HS-5 (cell line): ENCODE results near the gene DOC2B.

ENCODE experiments used
- DNase-seq: peaks from one replicate; pipeline ENCODE4 v3.0.0-alpha.2; 2012; ENCODE audit warnings: low read depth

The DOC2B gene

DNA sequence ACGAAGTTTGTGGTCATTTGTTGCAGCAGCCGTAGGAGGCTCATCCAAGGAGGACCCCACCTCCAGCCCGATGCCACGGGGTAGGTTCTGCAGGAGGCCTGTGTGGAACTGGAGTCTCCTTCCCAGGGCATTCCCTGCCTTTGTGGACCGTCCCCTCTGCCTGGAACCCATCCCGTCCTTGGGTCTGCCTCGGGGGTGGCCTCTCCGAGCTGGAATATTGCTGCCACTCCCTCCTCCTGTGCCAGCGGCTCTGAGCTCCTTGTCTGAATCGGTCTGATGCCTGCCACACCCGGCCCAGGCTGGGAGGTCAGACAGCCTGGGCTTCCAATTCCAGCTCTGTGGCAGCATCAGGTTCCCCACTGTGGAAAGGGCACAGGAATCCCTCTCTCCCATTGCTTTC, 18.8 kb downstream of the DOC2B start:
- DNase-seq: no peak

- DNase-seq: no peak
Observed at GRCh38 chr17:161481-161880, 20.0 kb downstream of the DOC2B start.

GRCh38 chr17:160336-160735, 21.1 kb downstream of the DOC2B start:
- DNase-seq: no peak

GRCh38 chr17:159609-160008, 21.8 kb downstream of the DOC2B start:
- no peak for DNase-seq

GRCh38 chr17:158379-158778, 23.1 kb downstream of the DOC2B start:
- no peak for DNase-seq

DNA sequence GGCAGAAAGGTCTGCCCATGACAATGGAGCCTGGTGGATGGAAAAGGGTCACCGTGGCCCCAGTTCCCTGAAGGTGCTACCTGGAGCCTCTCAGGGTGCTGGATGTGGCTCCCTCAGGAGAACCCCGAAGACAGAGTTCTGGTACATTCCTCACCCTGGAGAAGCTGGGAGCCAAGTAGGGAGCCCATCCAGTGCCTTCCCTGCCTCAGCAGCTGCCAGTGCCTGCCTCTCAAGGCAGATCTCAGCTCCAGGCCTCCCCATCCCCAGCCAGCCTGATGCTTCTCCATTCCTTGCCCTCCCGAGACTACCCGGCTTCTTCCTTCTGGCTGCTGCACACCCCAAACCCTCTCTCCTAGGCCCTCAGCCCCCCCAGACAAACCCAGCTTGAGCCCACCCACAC, 23.5 kb downstream of the DOC2B start:
- no peak for DNase-seq

DNA sequence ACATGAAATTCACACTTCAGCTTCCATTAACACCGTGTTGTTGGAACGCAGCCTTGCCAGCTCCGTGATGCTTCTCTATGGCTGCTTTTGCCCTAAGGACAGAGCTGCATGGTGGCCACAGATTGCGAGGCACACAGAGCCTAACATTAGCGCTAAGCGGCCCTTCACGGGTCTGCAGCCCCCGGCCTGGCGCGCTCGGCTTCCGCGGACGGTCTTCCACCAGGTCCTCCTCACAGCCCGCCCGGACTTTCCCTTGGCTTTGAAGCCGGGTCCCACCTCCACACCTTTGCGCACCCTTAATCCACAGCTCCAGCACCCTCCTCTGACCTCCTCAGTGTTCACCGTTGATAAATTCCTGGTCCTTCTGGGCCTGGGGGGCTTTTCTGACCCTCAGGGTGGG, 24.5 kb downstream of the DOC2B start:
- DNase-seq: no peak

DNA sequence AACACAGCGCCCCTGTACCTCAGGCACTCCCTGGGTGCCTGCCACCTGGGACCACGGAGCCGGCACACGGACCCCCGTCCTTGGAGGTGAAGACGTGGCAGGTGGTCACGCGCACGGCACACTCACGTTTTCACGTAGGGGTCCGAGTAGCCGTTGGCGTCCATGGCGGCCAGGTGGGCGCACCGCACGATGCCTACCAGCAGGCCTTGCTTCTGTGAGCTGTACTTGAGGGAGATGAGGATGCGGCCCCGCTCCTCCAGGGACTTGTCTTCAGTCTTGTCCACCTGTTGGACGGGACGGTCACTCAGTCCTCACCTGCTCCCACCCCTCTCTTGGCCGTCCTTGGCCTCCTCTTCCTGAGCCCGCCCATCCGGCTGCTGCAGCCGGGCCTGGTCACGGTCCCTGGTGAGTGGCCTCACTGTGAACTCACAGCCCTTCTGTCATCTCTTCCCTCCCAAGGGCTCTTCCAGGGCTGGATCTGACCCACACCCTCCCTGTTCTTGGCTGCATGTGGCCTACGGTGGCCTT, 25.3 kb downstream of the DOC2B start:
- no peak for DNase-seq

GRCh38 chr17:155576-155975, 25.9 kb downstream of the DOC2B start:
- no peak for DNase-seq

GRCh38 chr17:153851-154250, 27.6 kb downstream of the DOC2B start:
- DNase-seq: no peak

GRCh38 chr17:152860-153420, 28.5 kb downstream of the DOC2B start:
- DNase-seq: no peak

GRCh38 chr17:151886-152859, 29.3 kb downstream of the DOC2B start:
- DNase-seq: no peak

DNA sequence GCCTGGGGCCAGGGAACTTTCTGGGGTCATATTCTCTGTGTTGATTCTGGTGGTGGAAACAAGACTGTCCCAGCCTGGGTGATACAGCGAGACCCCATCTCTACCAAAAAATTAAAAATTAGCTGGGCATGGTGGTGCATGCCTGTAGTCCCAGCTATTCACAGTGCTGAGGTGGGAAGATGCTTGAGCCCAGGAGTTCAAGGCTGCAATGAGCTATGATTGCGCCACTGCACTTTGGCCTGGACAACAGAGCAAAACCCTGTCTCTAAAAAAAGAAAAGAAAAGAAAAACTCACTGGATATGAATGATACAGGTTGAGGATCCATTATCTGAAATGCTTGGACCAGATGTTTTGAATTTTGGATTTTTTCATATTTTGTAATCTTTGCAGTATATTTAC, 30.4 kb downstream of the DOC2B start:
- no peak for DNase-seq

GRCh38 chr17:149897-150584, 31.4 kb downstream of the DOC2B start:
- no peak for DNase-seq

- DNase-seq: no peak
Observed at GRCh38 chr17:149231-149630, 32.2 kb downstream of the DOC2B start.

DNA sequence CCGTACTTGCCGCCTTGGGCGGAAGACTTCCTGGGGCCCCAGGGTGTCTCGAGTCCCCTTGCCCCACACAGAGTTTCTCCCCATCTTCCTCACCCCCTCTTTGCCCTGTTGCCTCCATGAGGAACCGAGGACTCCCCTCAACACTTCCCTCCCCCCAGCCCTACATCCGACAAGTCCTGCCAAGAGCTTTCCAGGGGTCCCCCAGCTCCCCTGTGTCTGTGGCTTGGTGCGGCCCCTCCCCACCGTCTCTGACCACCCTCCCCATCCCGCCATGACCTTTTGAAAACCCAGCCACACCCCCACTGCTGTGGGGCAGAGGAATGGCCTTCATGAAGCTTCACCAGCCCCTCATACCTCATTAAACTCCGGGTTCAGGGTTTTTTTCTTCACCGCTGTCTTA, 32.7 kb downstream of the DOC2B start:
- DNase-seq: no peak

GRCh38 chr17:147796-148740, 33.4 kb downstream of the DOC2B start:
- DNase-seq: no peak

DNA sequence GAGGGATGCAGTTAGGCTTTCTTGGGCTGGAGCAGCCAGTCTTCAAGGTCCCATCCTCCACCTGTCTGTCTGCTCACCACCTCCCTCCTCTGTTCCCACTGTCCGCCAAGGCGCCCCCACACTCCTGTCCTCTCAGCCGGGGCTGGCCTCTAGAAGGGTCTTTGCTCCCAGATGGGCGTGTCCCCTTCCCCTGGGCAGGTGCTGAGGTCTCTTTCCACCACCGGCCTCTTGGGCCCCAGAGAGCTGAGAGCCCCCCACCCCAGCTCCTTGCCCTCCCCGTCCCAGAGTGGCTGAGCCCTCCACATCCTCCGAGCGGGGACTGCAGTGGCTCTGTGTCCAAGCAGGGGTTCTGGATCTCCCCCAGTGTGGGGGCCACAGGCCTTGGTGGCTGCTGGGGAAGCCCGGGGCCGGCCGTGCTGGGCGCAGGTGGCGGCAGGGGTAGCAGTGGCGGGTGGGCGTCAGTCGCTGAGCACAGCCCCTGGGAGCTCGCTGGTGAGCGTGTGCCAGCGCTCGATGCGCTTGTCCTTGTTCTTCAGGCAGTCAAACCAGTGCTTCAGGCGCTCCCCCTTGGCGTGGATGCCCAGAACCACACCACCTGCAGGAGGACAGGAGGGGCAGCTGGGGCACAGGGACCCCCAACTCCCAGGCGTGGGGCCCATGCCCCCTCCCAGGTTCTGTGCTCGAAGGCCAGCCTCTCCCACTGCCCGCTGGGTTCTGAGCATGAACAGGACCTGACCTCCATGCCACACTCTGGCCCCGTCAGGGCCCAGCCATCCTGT, 34.3 kb downstream of the DOC2B start:
- DNase-seq: no peak

- DNase-seq: no peak
Observed at GRCh38 chr17:146546-146945, 34.9 kb downstream of the DOC2B start.

DNA sequence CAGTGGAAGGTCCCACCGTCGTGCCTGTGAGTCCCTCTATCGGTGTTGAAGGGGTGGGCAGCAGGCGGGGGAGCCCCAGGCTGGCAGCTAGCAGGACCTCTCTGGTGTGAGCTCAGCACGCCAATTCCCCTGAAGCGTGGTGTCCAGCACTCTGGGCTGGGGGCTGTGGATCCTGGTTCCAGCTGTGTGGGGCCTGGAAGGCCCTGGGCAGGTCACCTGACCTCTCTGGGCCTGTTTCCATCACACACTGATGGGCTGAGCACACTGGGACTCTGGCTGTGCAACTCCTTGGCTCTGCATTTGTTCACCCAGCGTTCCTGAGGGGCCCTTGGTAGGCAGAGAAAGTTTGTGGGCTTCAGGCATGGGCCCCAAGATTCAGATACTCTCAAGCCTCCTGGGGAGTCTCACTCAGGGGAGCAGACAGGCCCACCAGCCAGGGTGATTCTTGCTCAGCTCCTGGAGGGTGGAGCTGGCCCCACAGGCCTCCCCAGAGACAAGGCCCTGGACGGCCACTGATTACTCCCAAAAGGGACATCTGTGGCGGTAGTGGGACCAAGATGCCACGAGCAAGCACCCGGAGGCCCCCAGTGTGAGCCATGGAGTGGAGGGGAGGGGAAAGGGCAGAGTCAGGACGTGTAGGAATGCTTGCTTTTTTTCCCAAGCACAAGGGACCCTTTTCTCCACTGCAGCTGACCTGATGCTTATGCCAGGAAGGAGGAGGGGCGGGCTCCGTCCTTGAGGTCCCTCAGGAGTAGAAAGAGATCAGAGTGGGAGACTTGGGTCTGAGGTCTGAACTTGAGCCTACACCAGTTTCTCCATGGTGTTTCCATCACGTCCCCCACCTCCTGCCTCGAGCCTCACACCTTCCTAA, 35.5 kb downstream of the DOC2B start:
- DNase-seq: no peak
